GM19239 (cell line): ENCODE data around the gene HNRNPAB.

Experiments used
- DNase-seq: peaks from one replicate; pipeline ENCODE4 v3.0.0; 2011; ENCODE audit warnings: low spot score; ENCODE audit not compliant: insufficient read length
- FAIRE-seq: peaks from 2 replicates; lab custom pipeline; 2011; peaks lifted over from hg19 to GRCh38; lab: Jason Lieb, UNC

Gene HNRNPAB

GRCh38 chr5:178204182-178204934, at the start of gene HNRNPAB:
HNRNPAB (plus strand) TSS chr5:178204533; CDS start chr5:178204838, 305 bp downstream.
- FAIRE-seq (peak; percentile 91), DNase-seq (peak; percentile 95)

GRCh38 chr5:178155065-178155464, 49.3 kb upstream of the HNRNPAB start:
- DNase-seq (no peak), FAIRE-seq (no peak)

GRCh38 chr5:178160176-178160575, 44.2 kb upstream of the HNRNPAB start:
- DNase-seq (no peak), FAIRE-seq (no peak)

GRCh38 chr5:178162481-178162880, 41.9 kb upstream of the HNRNPAB start:
- no peak for DNase-seq
- FAIRE-seq, result no peak

GRCh38 chr5:178163772-178164735, 40.3 kb upstream of the HNRNPAB start:
- FAIRE-seq, result peak; percentile 88

GRCh38 chr5:178165581-178165980, 38.8 kb upstream of the HNRNPAB start:
- no peak for DNase-seq
- no peak for FAIRE-seq

More at GRCh38 chr5:178163772-178164735, 40.3 kb upstream of the HNRNPAB start:
- DNase-seq, result peak; percentile 98

- FAIRE-seq, result no peak
- no peak for DNase-seq
Observed at GRCh38 chr5:178170455-178170854, 33.9 kb upstream of the HNRNPAB start.

- DNase-seq (no peak), FAIRE-seq (no peak)
Observed at GRCh38 chr5:178174456-178174855, 29.9 kb upstream of the HNRNPAB start.

GRCh38 chr5:178176791-178177190, 27.5 kb upstream of the HNRNPAB start:
- DNase-seq (no peak), FAIRE-seq (no peak)

- FAIRE-seq, result no peak
- no peak for DNase-seq
Observed at GRCh38 chr5:178177569-178177968, 26.8 kb upstream of the HNRNPAB start.

- FAIRE-seq (no peak), DNase-seq (no peak)
Observed at GRCh38 chr5:178180141-178180863, 24.0 kb upstream of the HNRNPAB start.

- no peak for DNase-seq
- no peak for FAIRE-seq
Observed at GRCh38 chr5:178182158-178182876, 22.0 kb upstream of the HNRNPAB start.

GRCh38 chr5:178186427-178186826, 17.9 kb upstream of the HNRNPAB start:
- no peak for FAIRE-seq

GRCh38 chr5:178187014-178187413, 17.3 kb upstream of the HNRNPAB start, which contains the start of gene GMCL2:
GMCL2 (minus strand) TSS chr5:178187371; CDS start chr5:178187299, 72 bp downstream.
- DNase-seq, result no peak
- no peak for FAIRE-seq

More at GRCh38 chr5:178186427-178186826, 17.9 kb upstream of the HNRNPAB start:
- no peak for DNase-seq

GRCh38 chr5:178189433-178189832, 14.9 kb upstream of the HNRNPAB start:
- no peak for FAIRE-seq

GRCh38 chr5:178191661-178192060, 12.7 kb upstream of the HNRNPAB start:
- no peak for DNase-seq
- no peak for FAIRE-seq

More at GRCh38 chr5:178189433-178189832, 14.9 kb upstream of the HNRNPAB start:
- no peak for DNase-seq

GRCh38 chr5:178192244-178192643, 12.1 kb upstream of the HNRNPAB start:
- DNase-seq (no peak), FAIRE-seq (no peak)

- DNase-seq (no peak), FAIRE-seq (no peak)
Observed at GRCh38 chr5:178192787-178193186, 11.5 kb upstream of the HNRNPAB start.

- DNase-seq, result no peak
- FAIRE-seq, result no peak
Observed at GRCh38 chr5:178193251-178193809, 11.0 kb upstream of the HNRNPAB start.
